Esophagus muscularis mucosa (tissue), 4 donors: ENCODE measurements around the gene ECI1. TPM values are rescaled to one million over a fixed set of nuclear protein-coding genes. Genes with fewer than 3 reads are reported as not detected.
"Not testable (repeated sequence)": the region's sequence is repeated elsewhere in the genome, so short reads cannot be mapped to it uniquely, and the experiment has no call there.

Experiments used
- DNase-seq: peaks from one replicate; pipeline ENCODE4 v3.0.0-alpha.2; 2017; ENCODE audit errors: extremely low spot score
- H3K27ac ChIP-seq, 4 donors: fragments of 200-600 bp; sonication (generic); replicated peaks in 1 of 4; 1 replicate in 3 of 4; 2 replicates in 1 of 4; pipeline ENCODE4 v1.5.1; 2016 to 2019; ENCODE audit warnings: mild to moderate bottlenecking in 1 of 4
- H3K27me3 ChIP-seq, 4 donors: fragments of 200-600 bp; sonication (generic); one replicate each; pipeline versions ENCODE4 v1.5.1 to v1.6.0; 2016 to 2019
- H3K36me3 ChIP-seq, 4 donors: fragments of 200-600 bp; sonication (generic); one replicate each; pipeline ENCODE4 v1.5.1; 2016 to 2019
- H3K4me1 ChIP-seq, 4 donors: fragments of 200-600 bp; sonication (generic); one replicate each; pipeline ENCODE4 v1.5.1; 2016 to 2019
- H3K4me3 ChIP-seq, 4 donors: fragments of 200-600 bp; sonication (generic); 1 replicate in 2 of 4; 2 replicates in 2 of 4; pipeline ENCODE4 v1.5.1; 2016 to 2019; ENCODE audit warnings: mild to moderate bottlenecking in 4 of 4, moderate library complexity in 1 of 4
- H3K9me3 ChIP-seq, 4 donors: fragments of 200-600 bp; sonication (generic); 1 replicate in 3 of 4; 2 replicates in 1 of 4; pipeline ENCODE4 v1.5.1; 2016 to 2019
- EP300 ChIP-seq: sonication (generic); formaldehyde crosslinking; IDR thresholded peaks from one replicate; pipeline ENCODE4 v1.6.1; 2017; ENCODE audit warnings: antibody characterized with exemption
- POLR2A ChIP-seq: fragments of 450-650 bp; IDR thresholded peaks from one replicate; pipeline ENCODE4 v1.6.1; 2017; ENCODE audit warnings: antibody characterized with exemption, moderate library complexity, mild to moderate bottlenecking, low read depth
- POLR2AphosphoS5 ChIP-seq, 2 donors: sonication (generic); formaldehyde crosslinking; IDR thresholded peaks; one replicate each; pipeline ENCODE4 v1.6.1; 2017; ENCODE audit warnings: antibody characterized with exemption in 2 of 2
- WGBS: methylation state at CpG from one replicate; pipeline ENCODE4 v1.1.5; 2018; 5-methylcytosine and 5-hydroxymethylcytosine counted together
- intact Hi-C: fragments of 100-400 bp; cut with DNase I; formaldehyde crosslinking; loops from one replicate; pipeline ENCODE4 v1.15.1; 2023
- total RNA-seq, 4 donors: library from RNA; depleted of rRNA; stranded (reverse); fragments of >200 nt; gene quantifications; one replicate each; pipeline versions ENCODE4 v1.1.0 to v1.2.1, GENCODE V29; 2016
- TF ChIP-seq, protein P1 (sequence below), 3 experiments: fragments of 200-600 bp in 2 of 3; fragments of 450-650 bp in 1 of 3; sonication (generic) in 2 of 3; IDR thresholded peaks; one replicate each; pipeline ENCODE4 v1.5.1; 2017 to 2019; ENCODE audit warnings: antibody characterized with exemption in 3 of 3, mild to moderate bottlenecking in 2 of 3, moderate library complexity in 1 of 3

ECI1 gene
- total RNA-seq, 4 donors from 2014 or later, result 51.9 to 115 (median 86.6) TPM

DNA sequence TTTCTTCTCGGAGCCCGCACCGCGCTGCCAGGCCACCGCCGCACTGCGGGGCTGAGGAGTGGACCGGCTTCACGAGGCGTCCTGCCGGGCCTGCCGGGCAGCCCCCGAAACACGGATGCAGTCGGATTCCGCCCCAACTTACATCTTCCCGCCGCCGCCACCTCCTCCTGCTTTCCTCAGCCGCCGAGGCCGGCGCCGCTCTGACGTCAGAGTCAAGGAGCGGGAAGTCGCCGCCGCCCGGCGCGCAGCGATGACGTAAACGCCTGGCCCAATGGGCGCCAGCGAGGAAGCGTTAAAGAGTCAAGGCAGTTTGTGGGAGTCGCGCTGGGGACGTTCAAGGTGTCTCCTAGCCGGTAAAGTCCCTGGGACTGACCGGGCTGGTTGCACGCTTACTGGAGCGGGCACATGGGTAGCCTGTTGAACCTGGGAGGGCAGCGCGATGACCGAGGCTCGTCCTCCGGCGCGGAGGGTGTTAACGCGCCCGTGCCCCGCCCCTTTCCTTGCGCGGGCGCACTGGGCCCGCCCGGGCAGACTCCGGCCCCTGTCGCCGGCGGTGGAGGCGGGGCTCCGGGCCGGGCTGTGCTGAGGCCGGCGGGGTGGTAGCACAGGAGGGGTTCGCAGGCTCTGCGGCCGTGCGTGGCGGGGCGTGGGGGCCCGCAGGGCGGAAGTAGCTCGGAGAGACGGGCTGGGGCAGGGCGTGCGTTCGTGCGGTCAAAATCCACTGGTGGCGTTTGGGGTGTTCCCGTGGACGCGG is 16.7 kb upstream of the ECI1 start, which contains the start of gene RNPS1:
Gene RNPS1, minus strand, starts transcription at position 214 of the 754 bp plus-strand sequence. CDS start 3,483 bp downstream, outside the sequence.
- Histone ChIP-seq H3K36me3 (peaks cover 7 to 26% (median 15%) of the 10 kb centered on the region in 4 donors), H3K9me3 (no peaks in the 10 kb centered on the region), H3K27me3 (no peaks in the 10 kb centered on the region), H3K27ac (peak within 1 kb of the TSS; percentile 87 to 97 (median 92)), H3K4me1 (peaks cover 30 to 75% (median 49%) of the 10 kb centered on the region in 4 donors), H3K4me3 (peak within 1 kb of the TSS; percentile 82 to 91 (median 84))
- intact Hi-C loops, result loop anchor here (10.0 kb wide), 1 partner anchor 237 kb away; no protein-coding TSS in a partner anchor
- peak; percentile 98 to 99 for TF ChIP-seq POLR2AphosphoS5 (IDR thresholded peaks at IDR 0.05)
- TF ChIP-seq, protein P1, sequence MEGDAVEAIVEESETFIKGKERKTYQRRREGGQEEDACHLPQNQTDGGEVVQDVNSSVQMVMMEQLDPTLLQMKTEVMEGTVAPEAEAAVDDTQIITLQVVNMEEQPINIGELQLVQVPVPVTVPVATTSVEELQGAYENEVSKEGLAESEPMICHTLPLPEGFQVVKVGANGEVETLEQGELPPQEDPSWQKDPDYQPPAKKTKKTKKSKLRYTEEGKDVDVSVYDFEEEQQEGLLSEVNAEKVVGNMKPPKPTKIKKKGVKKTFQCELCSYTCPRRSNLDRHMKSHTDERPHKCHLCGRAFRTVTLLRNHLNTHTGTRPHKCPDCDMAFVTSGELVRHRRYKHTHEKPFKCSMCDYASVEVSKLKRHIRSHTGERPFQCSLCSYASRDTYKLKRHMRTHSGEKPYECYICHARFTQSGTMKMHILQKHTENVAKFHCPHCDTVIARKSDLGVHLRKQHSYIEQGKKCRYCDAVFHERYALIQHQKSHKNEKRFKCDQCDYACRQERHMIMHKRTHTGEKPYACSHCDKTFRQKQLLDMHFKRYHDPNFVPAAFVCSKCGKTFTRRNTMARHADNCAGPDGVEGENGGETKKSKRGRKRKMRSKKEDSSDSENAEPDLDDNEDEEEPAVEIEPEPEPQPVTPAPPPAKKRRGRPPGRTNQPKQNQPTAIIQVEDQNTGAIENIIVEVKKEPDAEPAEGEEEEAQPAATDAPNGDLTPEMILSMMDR (IDR thresholded peaks at IDR 0.05), result peak in 1 of 3 experiments; percentile 25
- no peak for TF ChIP-seq EP300
- TF ChIP-seq POLR2A, result peak; percentile 99
- peak; percentile 99 for DNase-seq
- under 1% methylated on average over 39 of the region's 88 CpGs for WGBS

- DNase-seq, H3K9me3 ChIP-seq, H3K27me3 ChIP-seq: not testable (repeated sequence)
- 2% methylated on average over 23 of the region's 54 CpGs for WGBS
- Histone ChIP-seq H3K4me1 (peaks cover 30 to 75% (median 49%) of the 10 kb centered on the region in 4 donors), H3K4me3 (peak overlapping the region; percentile 82 to 91 (median 84)), H3K36me3 (peaks cover 13 to 31% (median 21%) of the 10 kb centered on the region in 4 donors), H3K27ac (peak overlapping the region; percentile 87 to 97 (median 92))
- intact Hi-C loops, result loop anchor here (10.0 kb wide), 1 partner anchor 237 kb away; no protein-coding TSS in a partner anchor
Measured at GRCh38 chr16:2267505-2267912, 16.1 kb upstream of the ECI1 start.

DNA sequence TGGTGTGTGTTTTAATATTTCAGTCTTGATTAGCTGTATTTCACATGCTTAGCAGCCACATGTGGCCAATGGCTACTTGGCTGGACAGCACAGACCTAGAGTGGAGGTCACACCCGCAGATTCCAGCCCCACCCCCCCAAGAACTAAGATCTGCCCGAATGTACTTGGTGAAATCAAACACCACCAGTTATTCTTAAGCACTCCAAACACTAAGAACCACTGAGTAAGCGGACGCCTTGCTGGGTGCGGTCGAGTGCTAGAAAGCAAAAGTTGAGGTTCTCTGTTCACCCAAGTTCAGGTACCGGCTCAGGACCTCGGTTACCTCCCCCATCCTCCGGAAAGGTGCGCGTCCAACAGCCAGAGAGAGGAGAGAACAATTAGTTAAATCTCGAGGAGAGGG is 15.5 kb upstream of the ECI1 start:
- H3K27me3 ChIP-seq, H3K9me3 ChIP-seq, DNase-seq: not testable (repeated sequence)
- peak overlapping the region; percentile 87 to 97 (median 92) for H3K27ac ChIP-seq
- 6% methylated on average over 11 of the region's 12 CpGs for WGBS
- peaks cover 30 to 72% (median 49%) of the 10 kb centered on the region in 4 donors for H3K4me1 ChIP-seq
- intact Hi-C loops, result loop anchor here (10.0 kb wide), 1 partner anchor 238 kb away; no protein-coding TSS in a partner anchor
- peak overlapping the region; percentile 82 to 91 (median 84) for H3K4me3 ChIP-seq
- peaks cover 18 to 36% (median 27%) of the 10 kb centered on the region in 4 donors for H3K36me3 ChIP-seq

GRCh38 chr16:2263026-2263425 is 11.6 kb upstream of the ECI1 start:
- H3K4me3 ChIP-seq, H3K27me3 ChIP-seq, DNase-seq, H3K27ac ChIP-seq, H3K9me3 ChIP-seq: not testable (repeated sequence)
- H3K36me3 ChIP-seq, result peaks cover 50 to 72% (median 65%) of the 10 kb centered on the region in 4 donors
- intact Hi-C loops, result loop anchor here (10.0 kb wide), 1 partner anchor 242 kb away; no protein-coding TSS in a partner anchor
- WGBS, result 79% methylated on average over 13 of the region's 14 CpGs
- H3K4me1 ChIP-seq, result peaks cover 20 to 39% (median 25%) of the 10 kb centered on the region in 4 donors

- H3K4me3 ChIP-seq, result no peak overlapping the region
- 92% methylated on average over 8 of the region's 8 CpGs for WGBS
- no peak for DNase-seq
- peaks cover 2 to 19% (median 8%) of the 10 kb centered on the region in 4 donors for H3K4me1 ChIP-seq
- TF ChIP-seq, protein P1 (IDR thresholded peaks at IDR 0.05), result no peak
- no peak for TF ChIP-seq EP300
- no peaks in the 10 kb centered on the region for H3K9me3 ChIP-seq
- peaks cover 77 to 95% (median 90%) of the 10 kb centered on the region in 4 donors for H3K36me3 ChIP-seq
- no peak overlapping the region for H3K27ac ChIP-seq
- H3K27me3 ChIP-seq, result no peaks in the 10 kb centered on the region
- intact Hi-C loops, result loop anchor here (10.0 kb wide), 1 partner anchor 245 kb away; no protein-coding TSS in a partner anchor
Measured at GRCh38 chr16:2260250-2260649, 8.9 kb upstream of the ECI1 start.

DNA sequence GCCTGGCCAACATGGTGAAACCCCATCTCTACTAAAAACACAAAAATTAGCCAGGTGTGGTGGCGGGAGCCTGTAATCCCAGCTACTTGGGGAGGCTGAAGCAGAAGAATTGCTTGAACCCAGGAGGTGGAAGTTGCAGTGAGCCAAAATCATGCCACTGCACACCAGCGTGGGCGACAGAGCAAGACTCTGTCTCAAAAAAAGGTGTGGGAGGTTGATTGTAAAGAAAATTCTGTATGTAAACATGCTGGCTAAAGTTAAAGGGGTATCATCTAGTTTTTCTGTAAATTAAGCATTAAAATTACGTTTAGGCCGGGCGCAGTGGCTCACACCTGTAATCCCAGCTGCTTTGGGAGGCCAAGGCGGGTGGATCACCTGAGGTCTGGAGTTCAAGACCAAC is 7.1 kb upstream of the ECI1 start:
- DNase-seq, H3K4me1 ChIP-seq, H3K27ac ChIP-seq, H3K4me3 ChIP-seq, intact Hi-C loops, H3K9me3 ChIP-seq, H3K27me3 ChIP-seq: not testable (repeated sequence)
- H3K36me3 ChIP-seq, result peaks cover 89 to 100% (median 98%) of the 10 kb centered on the region in 4 donors
- WGBS, result 92% methylated on average over 7 of the region's 7 CpGs
